Measurements from ENCODE around the gene DNTT.

- TF ChIP-seq FOXK2 (IDR thresholded peaks at IDR 0.05) (no peak), BHLHE40 (IDR thresholded peaks at IDR 0.05; ENCODE audit: borderline replicate concordance) (no peak), ELF4 (IDR thresholded peaks at IDR 0.05) (no peak), TARDBP (IDR thresholded peaks at IDR 0.05) (no peak), NFRKB (IDR thresholded peaks at IDR 0.05) (no peak), FOXM1 (IDR thresholded peaks at IDR 0.05; ENCODE audit: borderline replicate concordance) (no peak), ZNF384 (IDR thresholded peaks at IDR 0.05) (no peak), LEF1 (IDR thresholded peaks at IDR 0.05; ENCODE audit: borderline replicate concordance) (no peak), SP1 (IDR thresholded peaks at IDR 0.05) (no peak), SUZ12 (IDR thresholded peaks at IDR 0.05) (no peak), ARNT (IDR thresholded peaks at IDR 0.05) (no peak), FOXA1 (IDR thresholded peaks at IDR 0.05) (no peak), CTBP1 (IDR thresholded peaks at IDR 0.05; ENCODE audit: borderline replicate concordance) (no peak)
- TF ChIP-seq, protein P1, sequence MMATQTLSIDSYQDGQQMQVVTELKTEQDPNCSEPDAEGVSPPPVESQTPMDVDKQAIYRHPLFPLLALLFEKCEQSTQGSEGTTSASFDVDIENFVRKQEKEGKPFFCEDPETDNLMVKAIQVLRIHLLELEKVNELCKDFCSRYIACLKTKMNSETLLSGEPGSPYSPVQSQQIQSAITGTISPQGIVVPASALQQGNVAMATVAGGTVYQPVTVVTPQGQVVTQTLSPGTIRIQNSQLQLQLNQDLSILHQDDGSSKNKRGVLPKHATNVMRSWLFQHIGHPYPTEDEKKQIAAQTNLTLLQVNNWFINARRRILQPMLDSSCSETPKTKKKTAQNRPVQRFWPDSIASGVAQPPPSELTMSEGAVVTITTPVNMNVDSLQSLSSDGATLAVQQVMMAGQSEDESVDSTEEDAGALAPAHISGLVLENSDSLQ (IDR thresholded peaks at IDR 0.05): no peak
These were observed 16.0 kb upstream of the DNTT start for GRCh38 chr10:96288151-96288621.

All from HEK293T (cell line).